Measurements from ENCODE around the gene ARHGAP26. TPM values are rescaled to one million over a fixed set of nuclear protein-coding genes. Genes with fewer than 3 reads are reported as not detected.

ARHGAP26 gene
- total and polyA plus RNA-seq, 9 donors, result 1.9 to 47.1 (median 12.0) TPM

DNA sequence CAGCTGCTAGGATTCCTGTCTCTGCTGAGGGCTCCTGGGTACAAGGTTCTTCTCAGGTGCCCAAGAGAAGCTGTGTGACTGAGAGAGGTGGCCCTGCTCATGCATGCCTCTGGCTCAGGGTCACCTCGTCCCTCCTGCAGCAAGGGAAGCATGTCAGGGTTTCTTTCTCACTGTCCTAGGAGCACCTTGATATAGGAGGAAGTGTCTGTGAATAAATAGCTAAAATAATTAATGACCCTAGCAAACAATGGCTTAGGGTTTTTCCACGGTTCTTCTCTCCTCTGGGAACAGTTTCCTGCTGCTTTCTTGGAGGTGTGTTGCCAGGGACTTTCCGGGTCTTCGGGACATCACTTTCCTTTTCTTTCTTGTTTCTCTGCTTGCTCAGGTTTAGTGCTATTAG is 87.2 kb downstream of the ARHGAP26 start:
- H3K9me3 ChIP-seq, result no peaks in the 10 kb centered on the region
- no peaks in the 10 kb centered on the region for H3K4me1 ChIP-seq (ENCODE audit: insufficient read depth)
- H3K27me3 ChIP-seq, result no peaks in the 10 kb centered on the region
- H3K27ac ChIP-seq, result no peak overlapping the region
- no peak overlapping the region for H3K4me3 ChIP-seq
- no peaks in the 10 kb centered on the region for H3K36me3 ChIP-seq
- TF ChIP-seq EP300 (IDR thresholded peaks at IDR 0.05) (no peak), POLR2A (IDR thresholded peaks at IDR 0.05) (no peak)
- TF ChIP-seq, protein P1, sequence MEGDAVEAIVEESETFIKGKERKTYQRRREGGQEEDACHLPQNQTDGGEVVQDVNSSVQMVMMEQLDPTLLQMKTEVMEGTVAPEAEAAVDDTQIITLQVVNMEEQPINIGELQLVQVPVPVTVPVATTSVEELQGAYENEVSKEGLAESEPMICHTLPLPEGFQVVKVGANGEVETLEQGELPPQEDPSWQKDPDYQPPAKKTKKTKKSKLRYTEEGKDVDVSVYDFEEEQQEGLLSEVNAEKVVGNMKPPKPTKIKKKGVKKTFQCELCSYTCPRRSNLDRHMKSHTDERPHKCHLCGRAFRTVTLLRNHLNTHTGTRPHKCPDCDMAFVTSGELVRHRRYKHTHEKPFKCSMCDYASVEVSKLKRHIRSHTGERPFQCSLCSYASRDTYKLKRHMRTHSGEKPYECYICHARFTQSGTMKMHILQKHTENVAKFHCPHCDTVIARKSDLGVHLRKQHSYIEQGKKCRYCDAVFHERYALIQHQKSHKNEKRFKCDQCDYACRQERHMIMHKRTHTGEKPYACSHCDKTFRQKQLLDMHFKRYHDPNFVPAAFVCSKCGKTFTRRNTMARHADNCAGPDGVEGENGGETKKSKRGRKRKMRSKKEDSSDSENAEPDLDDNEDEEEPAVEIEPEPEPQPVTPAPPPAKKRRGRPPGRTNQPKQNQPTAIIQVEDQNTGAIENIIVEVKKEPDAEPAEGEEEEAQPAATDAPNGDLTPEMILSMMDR (IDR thresholded peaks at IDR 0.05), result no peak
- WGBS, 3 donors, result 49 to 63% (median 61%) methylated on average over 4 of the region's 4 CpGs
- intact Hi-C loops (cut with DNase I), result no loop called here
- DNase-seq, result no peak

DNA sequence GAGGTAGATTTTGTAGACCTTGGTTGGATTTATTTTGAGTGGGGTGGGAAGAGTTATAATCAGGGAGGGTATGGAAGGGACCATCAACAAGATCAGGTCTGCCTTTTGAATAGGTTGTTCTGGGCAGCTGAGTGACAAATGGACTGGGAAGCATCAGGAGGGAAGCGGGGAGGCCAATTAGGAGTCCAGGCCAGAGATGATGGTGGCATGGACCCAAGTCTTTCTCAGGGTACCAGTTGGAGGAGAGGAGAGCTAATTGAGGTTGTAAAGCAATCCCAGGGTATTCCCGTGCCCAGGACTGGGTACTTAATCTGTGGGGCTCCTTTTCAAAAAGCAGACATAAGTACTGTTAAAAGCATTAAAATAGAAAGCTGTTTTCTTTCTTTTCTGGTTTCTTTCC is 88.9 kb downstream of the ARHGAP26 start:
- WGBS, 3 donors, result 95 to 96% (median 95%) methylated on average over 2 of the region's 2 CpGs
- Histone ChIP-seq H3K9me3 (no peaks in the 10 kb centered on the region), H3K4me3 (no peak overlapping the region), H3K36me3 (no peaks in the 10 kb centered on the region), H3K27ac (no peak overlapping the region), H3K4me1 (ENCODE audit: insufficient read depth) (no peaks in the 10 kb centered on the region), H3K27me3 (no peaks in the 10 kb centered on the region)
- intact Hi-C loops (cut with DNase I), result no loop called here
- TF ChIP-seq POLR2A (IDR thresholded peaks at IDR 0.05) (no peak), EP300 (IDR thresholded peaks at IDR 0.05) (no peak)
- DNase-seq, result no peak

DNA sequence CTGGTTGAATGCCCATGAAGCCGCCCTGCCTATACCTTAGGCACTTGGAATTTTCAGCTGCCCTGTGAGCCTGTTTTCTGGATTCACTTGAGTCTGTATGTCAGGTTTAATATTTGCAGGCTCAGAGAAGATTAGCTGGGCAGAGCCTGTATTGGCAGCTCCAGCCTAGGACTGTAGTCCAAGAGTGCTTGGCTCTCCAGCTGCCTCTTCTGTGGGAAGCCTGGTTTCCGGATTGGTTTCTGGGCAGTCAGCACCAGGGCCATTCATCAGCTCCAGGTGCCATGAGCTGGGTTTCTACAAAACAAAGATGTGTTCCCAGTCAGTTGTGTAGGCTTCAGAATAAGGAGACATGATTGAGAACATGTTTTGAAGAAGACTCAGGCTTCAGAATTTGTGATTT is 90.1 kb downstream of the ARHGAP26 start:
- H3K4me3 ChIP-seq, result no peak overlapping the region
- DNase-seq, result no peak
- no peak overlapping the region for H3K27ac ChIP-seq
- no peaks in the 10 kb centered on the region for H3K4me1 ChIP-seq (ENCODE audit: insufficient read depth)
- TF ChIP-seq POLR2A (IDR thresholded peaks at IDR 0.05) (no peak), EP300 (IDR thresholded peaks at IDR 0.05) (no peak)
- TF ChIP-seq, protein P1 (IDR thresholded peaks at IDR 0.05), result no peak
- H3K36me3 ChIP-seq, result no peaks in the 10 kb centered on the region
- WGBS, 3 donors, result 80 to 89% (median 88%) methylated on average over 2 of the region's 2 CpGs
- H3K9me3 ChIP-seq, result no peaks in the 10 kb centered on the region
- H3K27me3 ChIP-seq, result no peaks in the 10 kb centered on the region
- intact Hi-C loops (cut with DNase I), result no loop called here

DNA sequence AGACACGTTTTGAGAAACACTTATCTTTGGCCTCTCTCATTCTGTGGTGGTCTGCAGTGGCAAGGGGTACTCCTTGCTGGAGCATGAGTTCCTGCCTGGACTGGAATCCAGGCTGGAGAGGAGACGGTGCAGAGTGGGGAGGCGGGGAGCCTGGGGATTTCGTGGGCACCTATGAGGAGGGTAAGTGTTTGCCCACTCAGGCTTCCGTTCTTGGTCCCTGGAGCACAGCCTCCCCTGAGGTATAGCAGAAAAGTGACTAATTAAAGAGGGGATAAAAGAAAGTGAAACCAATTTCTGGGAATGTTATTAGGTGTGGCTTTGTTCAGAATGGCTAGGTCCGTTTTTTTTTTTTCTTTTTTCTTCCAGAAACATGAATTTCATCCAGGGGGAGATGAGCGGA is 90.8 kb downstream of the ARHGAP26 start:
- no peak overlapping the region for H3K27ac ChIP-seq
- 77 to 87% (median 86%) methylated on average over 7 of the region's 7 CpGs for WGBS, 3 donors

DNA sequence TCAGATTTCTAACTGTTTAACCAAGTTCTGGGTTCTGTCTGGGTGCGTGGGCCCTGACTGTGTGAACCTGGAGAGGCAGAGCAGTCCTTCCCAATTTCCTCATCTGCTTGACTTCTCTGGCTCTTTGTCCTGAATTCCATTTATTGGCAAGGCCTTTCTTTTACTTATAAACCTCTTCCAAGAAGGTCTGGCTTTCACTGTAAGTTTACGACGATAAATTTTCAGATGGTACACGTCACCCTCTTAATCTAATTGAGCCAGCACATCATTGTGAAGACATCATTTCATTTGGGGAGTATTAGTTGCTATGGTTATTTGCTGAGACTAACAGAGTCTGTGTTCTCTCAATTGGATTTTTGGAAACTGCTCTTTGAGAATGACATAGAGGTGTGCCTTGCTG is 92.4 kb downstream of the ARHGAP26 start:
- DNase-seq, result no peak
- Histone ChIP-seq H3K4me1 (ENCODE audit: insufficient read depth) (no peaks in the 10 kb centered on the region), H3K36me3 (no peaks in the 10 kb centered on the region), H3K27me3 (no peaks in the 10 kb centered on the region), H3K27ac (no peak overlapping the region), H3K9me3 (no peaks in the 10 kb centered on the region), H3K4me3 (no peak overlapping the region)
- WGBS, 3 donors, result 52 to 79% (median 75%) methylated on average over 4 of the region's 4 CpGs
- TF ChIP-seq POLR2A (IDR thresholded peaks at IDR 0.05) (no peak), EP300 (IDR thresholded peaks at IDR 0.05) (no peak)
- TF ChIP-seq, protein P1 (IDR thresholded peaks at IDR 0.05), result no peak
- intact Hi-C loops (cut with DNase I), result no loop called here

More for the DNA sequence above, 90.8 kb downstream of the ARHGAP26 start:
- no peaks in the 10 kb centered on the region for H3K27me3 ChIP-seq
- no peaks in the 10 kb centered on the region for H3K4me1 ChIP-seq (ENCODE audit: insufficient read depth)
- intact Hi-C loops (cut with DNase I), result no loop called here
- no peak overlapping the region for H3K4me3 ChIP-seq
- TF ChIP-seq POLR2A (IDR thresholded peaks at IDR 0.05) (no peak), EP300 (IDR thresholded peaks at IDR 0.05) (no peak)
- TF ChIP-seq, protein P1 (IDR thresholded peaks at IDR 0.05), result no peak
- H3K9me3 ChIP-seq, result no peaks in the 10 kb centered on the region
- no peaks in the 10 kb centered on the region for H3K36me3 ChIP-seq
- DNase-seq, result no peak
